Fibroblast of skin of left quadriceps (primary cell): ENCODE measurements around the gene TADA2A.
"Not testable (repeated sequence)": the region's sequence is repeated elsewhere in the genome, so short reads cannot be mapped to it uniquely, and the experiment has no call there.

ENCODE experiments used
- DNase-seq, 2 experiments: peaks; one replicate each; pipeline ENCODE4 v3.0.0-alpha.2; 2013; ENCODE audit warnings: low read depth in 2 of 2

The TADA2A gene

GRCh38 chr17:37400505-37400904, 6.2 kb upstream of the TADA2A start:
- no peak for DNase-seq

GRCh38 chr17:37405522-37405921, 1.2 kb upstream of the TADA2A start:
- DNase-seq: not testable (repeated sequence)

- no peak for DNase-seq
Observed at GRCh38 chr17:37405955-37406634, 591 bp upstream of the TADA2A start.

GRCh38 chr17:37408145-37408479, 1.4 kb downstream of the TADA2A start:
- not testable (repeated sequence) for DNase-seq

GRCh38 chr17:37410357-37410756, 3.7 kb downstream of the TADA2A start:
- no peak for DNase-seq

GRCh38 chr17:37413875-37414519, 7.3 kb downstream of the TADA2A start:
- DNase-seq: no peak

- DNase-seq: no peak
Observed at GRCh38 chr17:37417852-37418251, 11.2 kb downstream of the TADA2A start.

GRCh38 chr17:37422971-37423625, 16.4 kb downstream of the TADA2A start:
- no peak for DNase-seq

- DNase-seq: no peak
Observed at GRCh38 chr17:37425268-37425667, 18.6 kb downstream of the TADA2A start.

GRCh38 chr17:37429039-37429438, 22.4 kb downstream of the TADA2A start:
- no peak for DNase-seq

- no peak for DNase-seq
Observed at GRCh38 chr17:37429453-37429852, 22.8 kb downstream of the TADA2A start.

- no peak for DNase-seq
Observed at GRCh38 chr17:37430051-37430627, 23.5 kb downstream of the TADA2A start.

- DNase-seq: no peak
Observed at GRCh38 chr17:37432671-37433070, 26.0 kb downstream of the TADA2A start.

GRCh38 chr17:37438141-37438540, 31.5 kb downstream of the TADA2A start:
- no peak for DNase-seq

GRCh38 chr17:37440424-37440823, 33.7 kb downstream of the TADA2A start:
- DNase-seq: no peak

- not testable (repeated sequence) for DNase-seq
Observed at GRCh38 chr17:37441369-37442014, 34.8 kb downstream of the TADA2A start.

- DNase-seq: no peak
Observed at GRCh38 chr17:37446027-37446426, 39.3 kb downstream of the TADA2A start.

- no peak for DNase-seq
Observed at GRCh38 chr17:37447641-37448040, 41.0 kb downstream of the TADA2A start.

GRCh38 chr17:37450112-37450511, 43.4 kb downstream of the TADA2A start:
- no peak for DNase-seq

GRCh38 chr17:37457801-37458200, 51.1 kb downstream of the TADA2A start:
- not testable (repeated sequence) for DNase-seq

- peak in 1 of 2 experiments; percentile 20 for DNase-seq
Observed at GRCh38 chr17:37458805-37459204, 52.1 kb downstream of the TADA2A start.

GRCh38 chr17:37461668-37462067, 55.0 kb downstream of the TADA2A start:
- DNase-seq: no peak
